GM21723 (cell line): Measurements from ENCODE around the gene SLC34A2.

Experiments
- ATAC-seq: cut with Tn5 transposase; IDR thresholded peaks from one replicate; pipeline ENCODE4 v1.9.1; 2021; ENCODE audit warnings: mild to moderate bottlenecking, moderate library complexity; ENCODE audit not compliant: unreplicated experiment

SLC34A2 gene

GRCh38 chr4:25722964-25723363 is 67.3 kb downstream of the SLC34A2 start:
- no peak for ATAC-seq

DNA sequence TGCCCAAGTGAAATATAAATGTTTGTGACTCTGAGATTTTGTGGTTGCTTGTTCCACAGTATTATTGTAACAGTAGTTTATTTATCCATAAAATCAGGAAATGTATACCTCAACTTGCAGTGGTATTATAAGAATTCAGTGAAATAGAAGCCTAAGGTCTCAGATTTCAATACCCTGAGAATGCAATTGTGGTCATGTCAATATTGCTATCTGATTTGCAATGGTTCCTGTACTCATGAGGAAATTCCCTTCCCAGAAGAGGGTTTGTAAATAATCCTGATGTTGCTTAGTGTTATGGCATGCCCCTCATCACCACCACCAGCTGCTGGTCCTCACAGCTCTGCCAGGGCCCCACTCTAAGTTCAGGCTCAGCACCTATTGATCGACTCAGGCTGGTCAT is 67.8 kb downstream of the SLC34A2 start:
- no peak for ATAC-seq

- no peak for ATAC-seq
These were observed 70.2 kb downstream of the SLC34A2 start for GRCh38 chr4:25725870-25726269.

GRCh38 chr4:25727711-25728493 is 72.3 kb downstream of the SLC34A2 start:
- ATAC-seq = peak; percentile 53
